ENCODE data around the gene LYRM9. TPM values are rescaled to one million over a fixed set of nuclear protein-coding genes. Genes with fewer than 3 reads are reported as not detected.
"Not testable (repeated sequence)": the region's sequence is repeated elsewhere in the genome, so short reads cannot be mapped to it uniquely, and the experiment has no call there.

Gene LYRM9
- total RNA-seq, 1 donor: 18.8 TPM

DNA sequence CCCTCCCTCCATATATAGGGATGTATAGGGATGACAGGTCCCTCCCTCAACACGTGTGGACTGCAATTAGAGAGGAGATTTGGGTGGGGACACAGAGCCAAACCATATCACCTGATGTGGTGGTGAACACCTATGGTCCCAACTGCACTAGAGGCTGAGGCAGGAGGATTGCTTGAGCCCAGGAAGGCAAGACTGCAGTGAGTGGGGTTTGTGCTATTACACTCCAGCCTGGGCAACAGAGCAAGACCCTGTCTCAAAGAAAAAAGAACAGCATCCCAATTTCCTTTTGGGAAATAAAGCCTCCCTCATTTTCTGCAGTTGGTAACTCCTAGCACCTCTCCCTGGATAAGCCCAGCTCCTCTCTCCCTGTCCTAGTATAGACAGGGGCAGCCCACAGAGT is 23.8 kb upstream of the LYRM9 start:
- H3K4me3 ChIP-seq (ENCODE audit: low read length): no peak overlapping the region
- H3K4me1 ChIP-seq (ENCODE audit: insufficient read depth, low read length): no peaks in the 10 kb centered on the region
- H3K27me3 ChIP-seq (ENCODE audit: insufficient read depth, low read length): no peaks in the 10 kb centered on the region
- no peaks in the 10 kb centered on the region for H3K9me3 ChIP-seq (ENCODE audit: low read depth, low read length)

DNA sequence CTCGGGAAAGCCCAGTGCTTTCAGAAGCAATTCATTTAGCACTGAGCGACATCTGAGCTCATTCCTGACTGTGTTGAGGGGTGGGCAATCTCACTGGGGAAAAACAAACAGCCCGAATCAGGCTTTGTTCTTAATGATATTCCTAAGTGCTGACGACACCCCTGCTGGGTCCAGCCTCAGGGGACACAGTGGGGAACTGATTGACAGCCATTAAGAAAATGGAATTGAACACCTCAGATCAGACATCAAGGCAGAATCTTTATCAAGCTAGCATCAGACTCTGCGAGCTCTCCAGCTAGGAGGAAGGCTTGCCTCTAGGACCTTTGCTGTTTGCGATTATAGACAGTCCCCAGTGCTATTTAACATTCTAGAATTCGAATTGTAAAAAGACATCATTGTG is 22.5 kb upstream of the LYRM9 start:
- Histone ChIP-seq H3K4me3 (ENCODE audit: low read length) (no peak overlapping the region), H3K4me1 (ENCODE audit: insufficient read depth, low read length) (no peaks in the 10 kb centered on the region), H3K9me3 (ENCODE audit: low read depth, low read length) (no peaks in the 10 kb centered on the region), H3K27me3 (ENCODE audit: insufficient read depth, low read length) (no peaks in the 10 kb centered on the region)

DNA sequence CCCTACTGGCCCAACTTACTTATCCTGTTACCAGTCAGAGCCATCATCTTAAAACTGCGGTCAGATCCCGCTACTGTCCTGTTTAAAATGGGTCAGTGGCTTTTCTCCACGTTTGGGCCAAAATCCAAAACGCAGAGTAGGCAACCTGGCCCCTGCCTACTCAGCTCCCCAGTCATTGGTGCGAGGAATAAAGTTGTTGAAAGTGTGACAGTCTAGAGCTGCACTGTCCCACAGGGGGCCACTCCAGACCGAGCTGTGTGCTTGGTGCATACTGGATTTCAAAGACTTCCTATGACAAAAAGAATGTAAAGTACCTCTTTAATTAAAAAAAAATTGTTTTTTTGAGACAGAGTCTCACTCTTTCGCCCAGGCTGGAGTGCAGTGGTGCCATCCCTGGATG is 21.2 kb upstream of the LYRM9 start:
- Histone ChIP-seq H3K27me3 (ENCODE audit: insufficient read depth, low read length) (no peaks in the 10 kb centered on the region), H3K4me1 (ENCODE audit: insufficient read depth, low read length) (no peaks in the 10 kb centered on the region), H3K9me3 (ENCODE audit: low read depth, low read length) (no peaks in the 10 kb centered on the region), H3K4me3 (ENCODE audit: low read length) (no peak overlapping the region)

DNA sequence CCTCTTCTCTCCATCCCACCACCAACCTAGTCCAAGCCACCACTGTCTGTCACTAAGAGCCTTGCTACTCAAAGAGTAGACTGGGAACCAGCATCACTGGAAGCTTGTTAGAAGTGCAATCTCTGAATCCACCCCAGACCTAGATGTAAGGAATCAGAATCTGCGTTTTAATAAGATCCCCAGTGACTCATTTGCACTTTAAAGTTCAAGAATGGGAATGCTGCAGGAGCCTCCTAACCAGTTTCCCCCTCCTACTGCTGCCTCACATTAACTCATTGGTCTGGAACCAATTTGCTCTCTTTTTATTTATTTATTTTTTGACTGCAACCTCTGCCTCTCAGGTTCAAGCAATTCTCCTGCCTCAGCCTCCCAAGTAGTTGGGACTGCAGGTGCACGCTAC is 19.8 kb upstream of the LYRM9 start:
- H3K4me3 ChIP-seq (ENCODE audit: low read length): no peak overlapping the region
- H3K9me3 ChIP-seq (ENCODE audit: low read depth, low read length): no peaks in the 10 kb centered on the region
- H3K4me1 ChIP-seq (ENCODE audit: insufficient read depth, low read length): no peaks in the 10 kb centered on the region
- no peaks in the 10 kb centered on the region for H3K27me3 ChIP-seq (ENCODE audit: insufficient read depth, low read length)

DNA sequence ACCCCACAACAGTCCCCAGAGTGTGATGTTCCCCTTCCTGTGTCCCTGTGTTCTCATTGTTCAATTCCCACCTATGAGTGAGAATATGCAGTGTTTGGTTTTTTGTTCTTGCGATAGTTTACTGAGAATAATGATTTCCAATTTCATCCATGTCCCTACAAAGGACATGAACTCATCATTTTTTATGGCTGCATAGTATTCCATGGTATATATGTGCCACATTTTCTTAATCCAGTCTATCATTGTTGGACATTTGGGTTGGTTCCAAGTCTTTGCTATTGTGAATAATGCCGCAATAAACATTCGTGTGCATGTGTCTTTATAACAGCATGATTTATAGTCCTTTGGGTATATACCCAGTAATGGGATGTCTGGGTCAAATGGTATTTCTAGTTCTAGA is 19.1 kb upstream of the LYRM9 start:
- not testable (repeated sequence) for H3K9me3 ChIP-seq (ENCODE audit: low read depth, low read length); H3K4me1 ChIP-seq (ENCODE audit: insufficient read depth, low read length); H3K27me3 ChIP-seq (ENCODE audit: insufficient read depth, low read length); H3K4me3 ChIP-seq (ENCODE audit: low read length)

DNA sequence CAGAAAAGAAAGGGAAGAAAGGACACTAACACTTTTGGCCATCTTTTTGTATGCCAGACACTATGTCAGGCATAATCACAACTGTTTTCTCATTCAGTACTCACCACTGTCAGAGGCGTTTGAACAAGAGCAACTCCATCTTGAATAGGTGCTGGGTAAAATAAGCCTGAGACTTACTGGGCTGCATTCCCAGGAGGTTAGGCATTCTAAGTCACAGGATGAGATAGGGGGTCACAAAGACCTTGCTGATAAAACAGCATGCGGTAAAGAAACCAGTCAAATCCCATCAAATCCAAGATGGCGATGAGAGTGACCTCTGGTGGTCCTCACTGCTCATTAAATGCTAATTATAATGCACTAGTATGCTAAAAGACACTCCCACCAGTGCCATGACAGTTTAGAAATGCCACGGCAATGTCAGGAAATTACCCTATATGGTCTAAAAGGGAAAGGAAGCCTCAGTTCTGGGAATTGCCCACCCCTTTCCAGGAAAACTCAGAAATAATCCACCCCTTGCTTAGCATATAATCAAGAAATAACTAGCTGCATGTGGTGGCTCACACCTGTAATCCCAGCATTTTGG is 14.9 kb upstream of the LYRM9 start:
- Histone ChIP-seq H3K9me3 (ENCODE audit: low read depth, low read length) (no peaks in the 10 kb centered on the region), H3K27me3 (ENCODE audit: insufficient read depth, low read length) (no peaks in the 10 kb centered on the region), H3K4me1 (ENCODE audit: insufficient read depth, low read length) (no peaks in the 10 kb centered on the region), H3K4me3 (ENCODE audit: low read length) (no peak overlapping the region)

DNA sequence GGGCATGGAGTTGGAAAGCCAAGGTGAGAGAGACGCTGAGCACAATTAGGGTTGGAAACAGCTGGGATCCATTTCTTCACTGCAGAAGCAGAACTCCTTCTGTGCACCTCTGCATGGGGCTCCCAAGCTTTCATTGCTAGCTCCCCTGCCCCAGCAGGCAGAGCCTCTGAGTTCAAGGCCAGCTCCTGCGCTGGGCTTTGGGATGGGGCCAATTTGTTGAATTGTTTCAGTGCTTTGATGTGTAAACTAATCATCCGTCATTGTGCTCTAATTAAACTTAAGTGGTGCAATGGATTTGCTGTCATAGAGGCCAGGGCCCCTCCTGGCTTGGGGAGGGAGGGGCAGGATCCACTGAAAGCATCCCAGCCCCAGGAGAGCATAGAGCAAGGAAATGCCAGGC is 13.5 kb upstream of the LYRM9 start:
- H3K4me3 ChIP-seq (ENCODE audit: low read length): no peak overlapping the region
- H3K9me3 ChIP-seq (ENCODE audit: low read depth, low read length): no peaks in the 10 kb centered on the region
- no peaks in the 10 kb centered on the region for H3K4me1 ChIP-seq (ENCODE audit: insufficient read depth, low read length)
- H3K27me3 ChIP-seq (ENCODE audit: insufficient read depth, low read length): peaks cover 3% of the 10 kb centered on the region

DNA sequence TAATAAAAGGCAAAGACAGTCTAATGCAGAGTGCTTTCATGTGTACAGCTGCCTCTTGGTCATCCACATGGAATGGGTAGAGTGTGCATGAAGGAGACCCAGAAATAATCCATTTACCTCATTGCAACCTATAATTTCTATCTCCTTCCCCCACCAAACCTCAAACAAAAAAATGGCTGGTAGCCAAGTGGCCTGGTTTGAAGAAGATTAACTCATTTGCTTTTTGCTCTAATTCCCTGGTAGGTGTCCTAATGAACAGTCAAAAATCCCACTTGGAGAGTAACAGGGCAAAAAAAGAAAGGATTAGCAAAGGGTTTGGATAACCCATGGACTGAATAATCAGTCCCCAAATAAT is 13.0 kb upstream of the LYRM9 start:
- peaks cover 3% of the 10 kb centered on the region for H3K27me3 ChIP-seq (ENCODE audit: insufficient read depth, low read length)
- H3K9me3 ChIP-seq (ENCODE audit: low read depth, low read length): no peaks in the 10 kb centered on the region
- no peaks in the 10 kb centered on the region for H3K4me1 ChIP-seq (ENCODE audit: insufficient read depth, low read length)
- no peak overlapping the region for H3K4me3 ChIP-seq (ENCODE audit: low read length)

DNA sequence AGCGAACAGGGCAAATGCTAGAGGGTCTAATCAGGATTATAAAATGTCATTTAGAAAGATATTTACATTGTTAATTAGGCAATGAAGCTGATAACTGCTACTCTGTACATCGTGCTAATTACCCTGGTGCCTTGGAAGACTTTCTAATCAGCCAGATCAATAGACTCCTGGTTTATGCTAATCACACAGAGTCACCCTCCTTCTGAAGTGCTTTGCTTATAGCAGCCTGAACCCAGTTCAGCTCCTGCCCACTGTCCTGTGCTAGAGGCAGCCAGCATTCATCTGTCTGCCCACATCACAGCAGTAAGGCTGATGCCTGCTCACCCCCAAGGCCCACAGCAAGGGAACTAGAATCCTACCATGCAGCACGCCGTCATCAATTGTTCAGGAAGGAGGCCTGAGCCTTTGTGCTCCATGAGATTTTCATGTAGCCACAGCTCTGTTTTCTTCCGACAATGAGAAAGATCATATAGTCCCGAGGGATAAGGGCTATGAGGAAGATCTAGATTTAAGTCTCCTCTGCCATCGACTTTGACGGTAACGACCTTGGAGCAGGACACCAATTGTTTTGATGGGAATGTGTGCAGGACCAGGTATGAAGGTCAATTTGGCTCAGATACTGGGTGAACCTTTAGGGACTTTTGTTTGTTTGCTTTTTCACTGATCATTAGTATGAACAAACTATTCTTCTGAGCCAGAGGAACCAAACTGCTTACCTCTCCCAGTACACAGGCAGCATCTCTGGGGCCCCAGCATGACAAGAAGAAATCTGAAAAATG is 12.5 kb upstream of the LYRM9 start:
- Histone ChIP-seq H3K9me3 (ENCODE audit: low read depth, low read length) (no peaks in the 10 kb centered on the region), H3K4me1 (ENCODE audit: insufficient read depth, low read length) (no peaks in the 10 kb centered on the region), H3K4me3 (ENCODE audit: low read length) (no peak overlapping the region), H3K27me3 (ENCODE audit: insufficient read depth, low read length) (peaks cover 3% of the 10 kb centered on the region)

DNA sequence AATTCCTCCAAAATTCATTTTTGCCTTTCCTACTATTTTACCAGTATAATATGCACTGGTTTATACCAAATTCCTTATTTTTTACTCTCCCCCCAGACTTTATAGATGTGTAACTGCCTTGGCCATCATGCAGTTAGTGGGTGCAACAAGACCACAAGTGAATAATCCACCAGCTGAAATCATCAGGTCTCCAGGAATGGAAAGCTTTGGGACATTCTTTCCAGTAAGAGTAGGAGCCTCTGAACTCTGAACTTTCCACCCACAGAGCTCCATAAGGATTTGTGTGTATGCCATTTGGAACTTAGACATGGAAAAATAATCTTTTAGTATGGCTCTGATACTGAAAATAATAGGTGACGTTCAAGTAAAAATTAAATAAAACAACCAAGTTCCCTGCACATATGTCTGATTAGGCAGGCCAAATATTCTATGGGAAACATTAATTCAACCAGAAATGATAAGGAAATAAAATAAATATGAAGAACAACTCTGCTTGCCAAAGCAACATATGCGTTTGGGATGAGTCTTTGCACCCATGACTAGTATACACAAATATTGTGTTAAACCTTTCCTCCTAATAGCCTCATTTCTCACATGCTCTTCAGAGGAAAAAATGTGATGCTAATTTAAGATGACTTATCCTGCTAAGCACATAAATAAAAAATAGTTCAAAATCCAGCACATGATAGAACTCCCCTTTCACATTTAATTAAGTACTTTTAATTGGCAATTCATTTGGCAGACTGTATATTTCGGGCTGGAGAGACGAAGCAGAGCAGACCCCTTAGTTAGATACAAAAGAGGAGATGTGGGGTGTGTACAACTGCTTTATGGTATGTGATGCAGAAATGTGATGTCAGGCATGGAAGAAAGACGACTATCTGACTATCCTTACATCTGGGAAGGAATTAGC is 11.6 kb upstream of the LYRM9 start:
- H3K4me3 ChIP-seq (ENCODE audit: low read length): no peak overlapping the region
- H3K27me3 ChIP-seq (ENCODE audit: insufficient read depth, low read length): peaks cover 3% of the 10 kb centered on the region
- H3K4me1 ChIP-seq (ENCODE audit: insufficient read depth, low read length): no peaks in the 10 kb centered on the region
- no peaks in the 10 kb centered on the region for H3K9me3 ChIP-seq (ENCODE audit: low read depth, low read length)

DNA sequence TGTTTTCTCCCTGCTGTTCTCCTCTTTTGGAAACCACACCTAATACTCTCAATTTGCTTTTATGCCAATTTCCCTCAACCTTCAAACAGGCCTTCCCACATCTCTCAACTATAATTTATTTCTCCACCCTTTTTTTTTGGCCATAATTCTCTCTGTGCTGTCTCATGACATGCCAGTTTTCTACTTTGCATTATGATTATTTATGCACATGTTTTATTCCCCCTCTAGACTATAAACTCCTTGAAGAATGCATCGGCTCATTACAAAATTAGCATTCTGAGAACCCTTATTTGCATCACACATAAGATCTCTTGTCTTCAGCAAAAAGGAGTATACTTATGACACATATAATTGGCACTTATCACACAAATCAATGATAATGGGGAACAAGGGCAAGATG is 10.9 kb upstream of the LYRM9 start:
- no peaks in the 10 kb centered on the region for H3K4me1 ChIP-seq (ENCODE audit: insufficient read depth, low read length)
- no peaks in the 10 kb centered on the region for H3K9me3 ChIP-seq (ENCODE audit: low read depth, low read length)
- H3K4me3 ChIP-seq (ENCODE audit: low read length): no peak overlapping the region
- peaks cover 3% of the 10 kb centered on the region for H3K27me3 ChIP-seq (ENCODE audit: insufficient read depth, low read length)

DNA sequence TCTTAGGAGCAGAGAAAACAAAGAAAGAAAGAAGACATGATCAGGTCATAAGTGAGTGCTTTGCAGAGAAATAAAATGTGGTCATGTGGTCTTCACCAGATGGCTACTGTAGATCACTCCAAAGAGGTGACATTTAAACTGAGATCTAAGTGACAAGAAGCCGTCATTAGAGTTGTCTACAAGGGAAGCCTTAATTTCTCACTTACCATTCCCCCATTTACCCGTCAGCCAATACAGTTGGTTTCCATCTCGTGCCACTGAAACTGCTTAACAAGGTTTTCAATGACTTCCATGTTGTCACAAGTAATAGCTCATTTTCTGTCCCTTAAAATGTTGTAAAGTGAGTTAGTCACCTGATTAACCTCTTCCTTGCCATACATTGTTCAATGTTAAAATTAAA is 6.4 kb upstream of the LYRM9 start:
- H3K4me1 ChIP-seq (ENCODE audit: insufficient read depth, low read length): no peaks in the 10 kb centered on the region
- H3K4me3 ChIP-seq (ENCODE audit: low read length): no peak overlapping the region
- H3K27me3 ChIP-seq (ENCODE audit: insufficient read depth, low read length): peaks cover 3% of the 10 kb centered on the region
- H3K9me3 ChIP-seq (ENCODE audit: low read depth, low read length): no peaks in the 10 kb centered on the region

DNA sequence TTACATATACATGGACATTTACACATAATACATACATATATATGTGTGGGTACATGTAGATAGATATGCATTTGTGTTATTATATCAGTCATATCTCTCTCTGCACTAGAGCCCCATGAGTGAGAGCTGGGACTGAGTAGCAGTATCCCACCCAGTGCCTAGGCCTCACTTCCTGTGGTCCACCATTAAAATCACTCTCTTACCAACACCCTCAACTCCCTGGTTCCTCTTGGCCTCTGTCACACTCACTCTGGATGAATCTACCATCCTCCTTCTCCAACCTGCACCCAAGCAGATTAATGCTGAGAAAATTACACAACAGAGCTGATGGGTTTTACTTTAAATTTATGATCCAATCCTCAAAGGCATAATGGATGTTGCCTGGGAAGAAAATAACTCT is 4.9 kb upstream of the LYRM9 start:
- Histone ChIP-seq H3K9me3 (ENCODE audit: low read depth, low read length) (no peaks in the 10 kb centered on the region), H3K4me1 (ENCODE audit: insufficient read depth, low read length) (peaks cover 13% of the 10 kb centered on the region), H3K4me3 (ENCODE audit: low read length) (no peak overlapping the region), H3K27me3 (ENCODE audit: insufficient read depth, low read length) (peaks cover 3% of the 10 kb centered on the region)

DNA sequence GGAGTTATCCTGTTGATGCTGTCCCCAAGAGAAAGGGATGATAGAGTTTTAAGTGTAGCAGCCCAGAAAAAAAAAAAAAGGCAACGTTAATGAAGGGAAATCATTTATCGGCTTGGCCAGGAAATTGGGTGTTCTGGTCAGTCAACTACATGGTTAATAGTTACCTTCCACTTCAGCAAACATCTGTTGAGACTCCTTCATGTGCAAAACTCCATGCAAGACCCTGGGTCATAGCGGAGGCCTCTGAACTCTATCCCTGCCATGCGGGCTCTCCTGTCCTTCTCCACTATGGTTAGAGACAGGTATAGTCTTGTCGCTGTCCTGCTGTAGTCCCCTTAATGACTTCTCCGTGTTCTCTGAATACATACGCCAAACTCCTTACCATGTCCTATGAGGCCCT is 3.5 kb upstream of the LYRM9 start:
- peaks cover 23% of the 10 kb centered on the region for H3K4me1 ChIP-seq (ENCODE audit: insufficient read depth, low read length)
- no peak overlapping the region for H3K4me3 ChIP-seq (ENCODE audit: low read length)
- no peaks in the 10 kb centered on the region for H3K9me3 ChIP-seq (ENCODE audit: low read depth, low read length)
- no peaks in the 10 kb centered on the region for H3K27me3 ChIP-seq (ENCODE audit: insufficient read depth, low read length)

DNA sequence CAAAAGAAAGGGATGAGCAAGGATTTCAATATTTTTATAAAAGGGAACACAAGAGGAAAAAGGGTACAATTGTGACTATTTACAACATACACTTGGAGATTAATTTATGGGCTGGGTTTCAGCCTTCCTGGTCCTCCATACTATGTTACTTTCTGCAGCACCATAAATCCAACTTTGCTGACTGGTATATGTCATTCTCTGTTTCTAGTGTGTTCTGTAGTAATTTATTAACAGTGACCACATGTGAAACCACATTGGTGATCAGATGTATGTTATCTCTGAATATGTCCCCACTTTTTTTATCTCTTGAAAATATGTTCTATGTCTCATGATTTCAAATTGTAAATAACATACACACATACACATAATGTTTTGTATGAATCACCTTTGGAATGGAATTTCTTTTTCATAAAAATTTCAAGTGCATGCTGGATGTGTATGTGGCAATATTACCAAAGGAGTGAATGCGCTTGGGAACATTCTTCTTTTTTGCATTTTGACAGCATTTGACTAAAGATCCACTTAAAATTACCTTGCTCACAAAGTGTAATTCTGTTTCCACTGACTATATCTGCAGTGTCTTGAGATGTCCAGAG is 2.9 kb upstream of the LYRM9 start:
- no peaks in the 10 kb centered on the region for H3K9me3 ChIP-seq (ENCODE audit: low read depth, low read length)
- peaks cover 24% of the 10 kb centered on the region for H3K4me1 ChIP-seq (ENCODE audit: insufficient read depth, low read length)
- H3K27me3 ChIP-seq (ENCODE audit: insufficient read depth, low read length): no peaks in the 10 kb centered on the region
- H3K4me3 ChIP-seq (ENCODE audit: low read length): no peak overlapping the region
